IPS DF 19.7 (cell line): ENCODE measurements around the gene TMF1.
A peak's percentile ranks its signal among the peaks of the same experiment; 100 is the strongest.

Experiments used
- DNase-seq: peaks from one replicate; pipeline ENCODE4 v3.0.0-alpha.2; 2013; ENCODE audit warnings: low read depth, low spot score

Gene TMF1

DNA sequence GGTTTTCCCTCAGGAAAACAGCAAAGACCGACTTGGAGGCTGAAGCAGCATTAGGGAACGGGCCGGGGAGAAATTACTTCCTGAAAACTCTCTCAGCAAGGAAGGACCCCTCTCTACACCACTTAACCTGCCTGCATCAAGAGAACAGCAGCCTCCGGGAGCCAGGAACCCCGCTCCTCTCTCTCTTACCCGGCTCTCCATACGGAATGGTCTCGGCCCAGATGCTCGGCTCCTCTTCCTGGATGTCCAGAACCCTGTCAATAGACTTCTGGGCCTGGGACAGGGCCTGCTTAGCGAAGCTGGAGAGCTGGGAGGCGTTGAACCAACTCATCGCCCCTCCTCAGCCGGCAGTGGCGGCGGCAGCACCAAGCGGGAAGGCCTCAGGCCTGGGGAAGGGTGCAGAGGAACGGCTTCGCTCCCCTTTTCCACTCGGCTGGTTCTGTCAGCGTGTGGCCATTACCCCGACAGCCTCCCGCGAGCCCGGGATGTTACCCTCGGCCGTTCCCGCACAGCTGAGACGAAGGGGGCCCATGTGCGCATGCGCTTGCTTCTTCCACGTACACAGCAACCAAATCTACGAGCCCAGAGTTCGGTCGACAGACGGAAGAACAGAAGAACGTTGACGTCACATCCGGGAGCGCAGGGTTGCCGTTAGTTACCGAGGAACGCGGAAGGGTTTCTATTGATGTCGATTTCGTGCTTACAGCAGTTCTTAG, at the start of gene TMF1:
TSS of gene TMF1 (minus strand) at position 578 of the 716 bp plus-strand sequence. CDS start at position 331, 247 bp downstream.
- DNase-seq: peak; percentile 98

DNA sequence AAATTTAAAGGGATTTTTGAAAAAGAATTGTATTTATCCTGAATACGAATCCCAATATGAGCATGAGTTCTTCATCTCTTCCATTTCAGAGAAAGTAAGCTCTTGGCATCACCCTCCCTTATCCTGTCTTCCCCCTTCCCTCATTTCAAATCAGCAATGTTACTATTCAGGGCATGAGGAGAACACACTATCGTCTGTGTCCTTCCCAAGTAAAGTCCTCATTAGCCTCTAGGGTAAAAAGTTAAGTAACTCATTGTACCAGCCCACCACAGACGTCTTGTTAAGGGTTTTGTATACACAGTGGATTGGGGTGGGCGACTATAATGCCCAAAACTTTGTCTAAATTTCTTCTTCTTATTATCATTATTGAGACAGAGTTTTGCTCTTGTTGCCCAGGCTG, 47.4 kb upstream of the TMF1 start:
- no peak for DNase-seq

GRCh38 chr3:69097407-69098086, 45.4 kb upstream of the TMF1 start:
- DNase-seq: no peak

DNA sequence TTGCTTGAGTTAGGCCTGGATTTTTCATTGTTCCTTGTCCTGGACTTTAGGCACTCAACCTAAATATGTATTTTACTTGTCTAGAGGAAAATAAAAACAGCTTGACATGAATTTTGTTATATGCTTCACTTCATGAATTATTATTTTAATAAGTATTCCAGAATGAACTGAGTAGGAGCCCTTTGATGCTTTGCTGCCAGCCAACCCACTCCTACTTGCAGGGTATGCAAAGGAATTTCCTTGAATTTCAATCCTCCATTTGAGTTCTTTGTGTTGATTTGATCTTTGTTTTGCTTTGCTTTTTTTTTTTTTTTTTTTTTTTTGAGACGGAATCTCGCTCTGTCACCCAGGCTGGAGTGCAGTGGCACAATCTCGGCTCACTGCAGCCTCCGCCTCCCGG, 44.2 kb upstream of the TMF1 start:
- no peak for DNase-seq

DNA sequence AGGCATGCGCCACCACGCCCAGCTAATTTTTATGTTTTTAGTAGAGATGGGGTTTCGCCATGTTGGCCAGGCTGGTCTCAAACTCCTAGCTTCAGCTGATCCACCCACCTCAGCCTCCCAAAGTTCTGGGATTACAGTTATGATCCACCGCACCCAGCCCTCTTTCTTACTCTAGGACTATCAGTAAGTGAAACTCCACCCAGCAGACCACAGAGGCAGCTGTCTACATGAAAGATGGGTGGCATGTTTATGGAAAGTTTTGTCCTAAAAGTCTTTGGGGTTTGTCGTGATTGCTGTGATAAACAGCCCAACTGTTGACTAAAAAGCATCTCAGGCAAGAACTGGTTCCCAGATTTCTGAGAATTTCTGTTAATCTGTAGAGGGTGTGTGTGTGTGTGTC, 43.5 kb upstream of the TMF1 start:
- no peak for DNase-seq

DNA sequence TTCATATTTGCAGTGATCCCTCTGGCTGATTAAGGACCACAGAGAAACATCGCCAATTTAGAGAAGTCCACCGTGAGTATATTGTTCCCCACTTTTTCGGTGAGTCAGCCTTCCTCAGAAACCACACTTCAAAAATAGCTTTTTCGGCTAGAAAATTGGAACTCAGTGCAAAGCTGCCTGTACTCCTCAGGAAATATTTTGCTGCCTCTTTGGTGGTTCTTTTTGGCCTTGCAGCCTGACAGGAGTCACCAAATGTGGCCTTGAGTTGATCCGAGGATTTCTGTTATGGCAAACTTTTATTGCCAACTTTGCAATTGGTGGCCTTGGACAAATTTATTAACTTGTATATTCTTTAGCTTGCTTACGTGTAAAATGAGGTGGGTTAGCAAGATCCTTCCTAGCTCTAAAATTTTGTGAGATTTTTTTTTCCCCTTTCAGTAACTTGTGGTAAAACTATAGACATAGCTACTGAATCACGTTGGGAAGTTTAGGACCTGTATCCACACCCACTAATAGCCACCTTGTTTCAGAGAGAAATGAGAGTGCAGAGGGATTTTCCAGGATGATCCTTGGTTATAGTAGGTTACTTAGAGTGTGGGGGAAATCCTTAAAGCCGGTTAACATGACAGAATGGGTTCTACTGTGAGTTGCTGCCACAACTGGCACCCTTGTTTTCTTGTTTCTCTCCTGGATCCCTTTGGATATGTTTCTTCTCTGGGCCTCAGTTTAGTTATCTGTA, 42.5 kb upstream of the TMF1 start:
- no peak for DNase-seq

GRCh38 chr3:69092030-69092516, 39.9 kb upstream of the TMF1 start:
- no peak for DNase-seq

- DNase-seq: no peak
Observed at GRCh38 chr3:69091389-69092029, 39.4 kb upstream of the TMF1 start.

- DNase-seq: no peak
Observed at GRCh38 chr3:69090021-69090420, 37.9 kb upstream of the TMF1 start.

- DNase-seq: no peak
Observed at GRCh38 chr3:69088063-69088462, 35.9 kb upstream of the TMF1 start.

- DNase-seq: no peak
Observed at GRCh38 chr3:69087030-69087791, 35.1 kb upstream of the TMF1 start.

GRCh38 chr3:69085833-69086722, 33.9 kb upstream of the TMF1 start:
- DNase-seq: no peak

DNA sequence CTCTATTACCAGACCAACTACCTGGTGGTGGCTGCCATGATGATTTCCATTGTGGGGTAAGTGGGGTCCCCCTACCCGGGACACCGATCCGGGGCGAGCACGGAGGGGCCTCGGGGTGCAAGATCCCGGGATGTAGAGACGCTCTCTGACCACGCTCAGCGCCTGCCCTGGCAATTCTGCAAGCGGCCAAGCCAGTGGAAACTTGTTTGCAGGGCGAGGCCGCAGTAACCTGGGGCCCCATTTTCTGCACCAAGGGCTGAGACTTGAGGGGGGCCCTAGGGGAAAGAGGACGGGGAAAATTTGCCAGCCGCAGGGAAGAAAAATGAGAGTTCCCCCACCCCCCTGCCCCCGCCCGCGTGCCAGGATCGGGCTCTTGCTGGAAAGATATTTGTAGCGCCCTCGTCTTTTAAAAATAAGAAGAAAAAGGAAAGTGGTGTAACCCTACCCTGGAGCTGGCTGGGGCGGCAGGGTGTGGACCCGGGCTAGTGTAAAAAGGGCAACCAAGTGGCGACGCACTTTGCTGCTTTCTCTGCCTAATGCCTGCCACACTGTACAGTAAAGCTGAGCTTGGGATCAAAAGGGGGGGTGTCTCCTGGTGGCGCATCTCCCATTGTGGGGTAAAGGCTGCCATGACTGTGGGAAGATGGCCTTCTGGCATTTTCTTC, 33.2 kb upstream of the TMF1 start:
- DNase-seq: no peak

- peak; percentile 65 for DNase-seq
Observed at GRCh38 chr3:69084326-69085167, 32.4 kb upstream of the TMF1 start, which contains the start of gene ARL6IP5. TSS of gene ARL6IP5 (plus strand) at chr3:69084937. CDS start at chr3:69085048, 111 bp downstream.

- no peak for DNase-seq
Observed at GRCh38 chr3:69082805-69083204, 30.7 kb upstream of the TMF1 start.

- no peak for DNase-seq
Observed at GRCh38 chr3:69082361-69082760, 30.2 kb upstream of the TMF1 start.

GRCh38 chr3:69081583-69082262, 29.6 kb upstream of the TMF1 start:
- DNase-seq: no peak
